IMR-90 (cell line): ENCODE data around the gene TXLNA. TPM values are rescaled to one million over a fixed set of nuclear protein-coding genes. Genes with fewer than 3 reads are reported as not detected.

Experiments used
- ATAC-seq: fragments of 200-7000 bp; cut with Tn5 transposase; 2 replicates; pipeline ENCODE4 v1.9.1; 2020; ENCODE audit warnings: low read depth, mild to moderate bottlenecking, moderate library complexity
- BruUV-seq: library from RNA; stranded (reverse); fragments of 400-500 nt; replicated peaks from 2 replicates; lab custom pipeline; 2021; lab: Mats Ljungman, UMichigan
- CTCF ChIA-PET: fragments of 300-600 bp; formaldehyde crosslinking; extraction: SDS; loops from one replicate; lab custom pipeline; 2021; ENCODE audit warnings: antibody characterized with exemption; lab: Yijun Ruan, JAX
- POLR2A ChIA-PET: fragments of 300-600 bp; sonication (Branson Sonifier 250); formaldehyde crosslinking; loops from one replicate; lab custom pipeline; 2022; ENCODE audit warnings: antibody characterized with exemption; ENCODE audit not compliant: unreplicated experiment; lab: Charles Lee
- DNase-seq: peaks from one replicate; pipeline ENCODE4 v3.0.0; 2013
- H2AFZ ChIP-seq: replicated peaks from 2 replicates; pipeline ENCODE3; 2013; ENCODE audit warnings: low read length, mild to moderate bottlenecking; ENCODE audit not compliant: poor library complexity
- H2AK5ac ChIP-seq: 2 replicates; pipeline ENCODE4 v1.6.1; 2013; ENCODE audit warnings: low read depth, low read length, inconsistent platforms
- H2AK9ac ChIP-seq: replicated peaks from 2 replicates; pipeline ENCODE3; 2013; ENCODE audit warnings: mild to moderate bottlenecking, low read depth, low read length, moderate library complexity; ENCODE audit not compliant: poor library complexity
- H2BK120ac ChIP-seq: 2 replicates; pipeline ENCODE4 v1.6.1; 2013; ENCODE audit warnings: low read depth, low read length, inconsistent platforms
- H2BK15ac ChIP-seq: 3 replicates; pipeline ENCODE4 v1.6.1; 2013; ENCODE audit warnings: low read depth, low read length, inconsistent platforms
- H2BK20ac ChIP-seq: 2 replicates; pipeline ENCODE4 v1.6.1; 2013; ENCODE audit warnings: low read depth, mild to moderate bottlenecking, inconsistent platforms, low read length, moderate library complexity
- H2BK5ac ChIP-seq: 2 replicates; pipeline ENCODE4 v1.6.1; 2013; ENCODE audit warnings: mild to moderate bottlenecking, low read depth, low read length, inconsistent platforms; ENCODE audit not compliant: poor library complexity, severe bottlenecking
- H3K14ac ChIP-seq: replicated peaks from 2 replicates; pipeline ENCODE4 v1.6.1; 2013; ENCODE audit warnings: low read depth, low read length, inconsistent platforms
- H3K18ac ChIP-seq: 2 replicates; pipeline ENCODE4 v1.6.1; 2013; ENCODE audit warnings: low read depth, low read length, control low read depth
- H3K23ac ChIP-seq: 2 replicates; pipeline ENCODE4 v1.6.1; 2013; ENCODE audit warnings: low read depth, low read length, inconsistent platforms
- H3K27ac ChIP-seq: 2 replicates; pipeline ENCODE4 v1.5.1; 2013; ENCODE audit warnings: mild to moderate bottlenecking, control low read depth, low read length; ENCODE audit not compliant: insufficient read depth
- H3K27me3 ChIP-seq: 2 replicates; pipeline ENCODE4 v1.6.1; 2013; ENCODE audit warnings: low read length; ENCODE audit not compliant: control insufficient read depth, insufficient read depth
- H3K36me3 ChIP-seq: 2 replicates; pipeline ENCODE4 v1.6.1; 2013; ENCODE audit warnings: low read length, mixed read lengths; ENCODE audit not compliant: control insufficient read depth, insufficient read depth
- H3K4ac ChIP-seq: 2 replicates; pipeline ENCODE4 v1.6.1; 2013; ENCODE audit warnings: low read depth, low read length, inconsistent platforms
- H3K4me1 ChIP-seq: 2 replicates; pipeline ENCODE4 v1.6.1; 2013; ENCODE audit warnings: low read length, mixed read lengths; ENCODE audit not compliant: control insufficient read depth, insufficient read depth
- H3K4me2 ChIP-seq: 2 replicates; pipeline ENCODE4 v1.6.1; 2013; ENCODE audit warnings: low read depth, mild to moderate bottlenecking, control low read depth, low read length, moderate library complexity
- H3K4me3 ChIP-seq: 2 replicates; pipeline ENCODE4 v1.5.1; 2013; ENCODE audit warnings: low read depth, mild to moderate bottlenecking, control low read depth, low read length, moderate library complexity; ENCODE audit not compliant: insufficient read depth
- H3K56ac ChIP-seq: 2 replicates; pipeline ENCODE4 v1.6.1; 2013; ENCODE audit warnings: low read length, inconsistent platforms; ENCODE audit not compliant: insufficient read depth; ENCODE audit errors: extremely low read depth
- H3K79me1 ChIP-seq, 2 experiments: 2 replicates each; pipeline ENCODE4 v1.6.1; 2013; ENCODE audit warnings: low read length in 2 of 2, inconsistent platforms in 1 of 2, low read depth in 1 of 2
- H3K9ac ChIP-seq: 2 replicates; pipeline ENCODE4 v1.6.1; 2013; ENCODE audit warnings: low read depth, low read length, control low read depth
- H3K9me1 ChIP-seq: 2 replicates; pipeline ENCODE4 v1.6.1; 2013; ENCODE audit warnings: low read length, inconsistent platforms; ENCODE audit not compliant: insufficient read depth
- H3K9me3 ChIP-seq: 2 replicates; pipeline ENCODE4 v1.6.1; 2013; ENCODE audit warnings: low read length; ENCODE audit not compliant: control insufficient read depth, insufficient read depth
- H4K20me1 ChIP-seq: 2 replicates; pipeline ENCODE4 v1.6.1; 2013; ENCODE audit warnings: low read length, inconsistent platforms; ENCODE audit not compliant: insufficient read depth
- H4K5ac ChIP-seq: 2 replicates; pipeline ENCODE4 v1.6.1; 2013; ENCODE audit warnings: mild to moderate bottlenecking, low read depth, low read length, control low read depth
- H4K8ac ChIP-seq, 2 experiments: 2 replicates each; pipeline ENCODE4 v1.6.1; 2013; ENCODE audit warnings: low read depth in 2 of 2, low read length in 2 of 2, control low read depth in 1 of 2, inconsistent platforms in 1 of 2
- H4K91ac ChIP-seq: 2 replicates; pipeline ENCODE4 v1.6.1; 2013; ENCODE audit warnings: low read depth, low read length, inconsistent platforms; ENCODE audit not compliant: insufficient read depth
- RAD21 ChIP-seq: IDR thresholded peaks from 2 replicates; pipeline ENCODE4 v1.6.1; 2012; ENCODE audit warnings: low read length, improper control_type of control experiment
- WGBS, 2 experiments: methylation state at CpG; one replicate each; pipeline versions ENCODE4 v1.1.5 to v1.1.7; 2013; ENCODE audit warnings: missing lambda C conversion rate in 2 of 2; ENCODE audit not compliant: insufficient read length in 1 of 2; ENCODE audit errors: extremely low coverage in 2 of 2; 5-methylcytosine and 5-hydroxymethylcytosine counted together
- dilution Hi-C: fragments of 300-500 bp; cut with HindIII; formaldehyde crosslinking; loops from one replicate; pipeline ENCODE4 v1.14.3; 2018; ENCODE audit warnings: low sequenced_read_pairs; ENCODE audit not compliant: unreplicated experiment
- in situ Hi-C: fragments of 300-500 bp; cut with MboI; formaldehyde crosslinking; loops from 3 replicates; pipeline ENCODE4 v1.14.3; 2019; ENCODE audit warnings: low sequenced_read_pairs, inconsistent platforms, mixed read lengths
- intact Hi-C: fragments of 100-400 bp; cut with micrococcal nuclease; formaldehyde crosslinking; loops from 2 replicates; pipeline ENCODE4 v1.10.0; 2022
- polyA plus RNA-seq, 3 experiments: library from polyadenylated mRNA; depleted of rRNA; stranded (reverse); fragments of >200 nt; gene quantifications; 2 replicates each; pipeline ENCODE4 v1.2.3, GENCODE V29; 2012; ENCODE audit warnings: low replicate concordance in 1 of 3
- total RNA-seq: library from RNA; depleted of rRNA; stranded (reverse); fragments of >200 nt; gene quantifications from 2 replicates; pipeline ENCODE4 v1.2.3, GENCODE V29; 2012

Gene TXLNA
- total and polyA plus RNA-seq, 2 of the 4 experiments (the other 2 are of a cell fraction), result 47.6 to 102 TPM

DNA sequence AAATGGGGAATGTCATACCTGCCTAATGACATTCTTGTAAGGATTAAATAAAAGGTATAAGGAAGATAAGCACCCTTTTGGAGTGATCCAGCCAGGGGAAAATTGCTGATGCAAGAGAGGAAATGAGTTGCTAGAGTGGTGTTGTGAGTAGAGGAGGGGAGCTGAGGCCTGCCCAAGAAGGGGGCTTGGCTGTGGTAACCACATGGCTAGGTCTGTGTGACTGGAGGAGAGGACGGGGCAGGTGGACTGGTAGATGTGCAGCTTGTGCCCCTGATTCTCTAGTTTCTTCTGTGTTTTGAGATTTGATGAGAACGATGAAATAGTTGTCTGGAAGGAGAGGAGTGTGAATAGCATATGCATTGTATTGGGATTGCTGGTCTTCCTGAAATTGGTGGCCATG lies 6.6 kb downstream of the TXLNA start:
- Histone ChIP-seq H3K9me1 (peaks cover 10% of the 10 kb centered on the region; the same call in 1 of the 2 replicates), H2AK9ac (no peak overlapping the region), H3K27ac (peak overlapping the region; percentile 77; the same call in 1 of the 2 replicates), H3K4me2 (no peak overlapping the region), H3K14ac (0 out of 2 replicates have a peak overlapping the region, but pooled peaks have one; percentile 23), H3K27me3 (no peaks in the 10 kb centered on the region), H3K79me1 (peaks cover 35 to 70% of the 10 kb centered on the region in 2 experiments), H3K56ac (no peak overlapping the region), H3K9me3 (no peaks in the 10 kb centered on the region), H2BK15ac (no peak overlapping the region), H3K23ac (peak overlapping the region; percentile 52; the same call in 1 of the 2 replicates), H3K4me3 (no peak overlapping the region), H3K9ac (no peak overlapping the region), H2BK120ac (peak overlapping the region; percentile 14; the same call in 1 of the 2 replicates), H4K5ac (no peak overlapping the region), H2BK5ac (peak overlapping the region; percentile 57), H2BK20ac (no peak overlapping the region), H3K18ac (no peak overlapping the region), H4K8ac (no peak overlapping the region; a peak in 1 of 4 replicates), H2AFZ (no peak overlapping the region), H4K20me1 (peaks cover 46% of the 10 kb centered on the region), H4K91ac (0 out of 2 replicates have a peak overlapping the region, but pooled peaks have one; percentile 15), H2AK5ac (no peak overlapping the region), H3K4me1 (peaks cover 20% of the 10 kb centered on the region), H3K36me3 (peaks cover 72% of the 10 kb centered on the region), H3K4ac (peak overlapping the region; percentile 60)
- CTCF ChIA-PET, result no interaction called here
- whole genome bisulfite sequencing, 2 experiments, result 84% methylated on average over 2 of the region's 2 CpGs; no CpG with 5 or more reads in 1 of the 2 experiments
- dilution Hi-C loops, result no loop called here
- no peak for TF ChIP-seq RAD21
- POLR2A ChIA-PET, result no interaction called here
- in situ Hi-C loops, result no loop called here
- ATAC-seq (no peak), DNase-seq (no peak)
- no TSS peak for BruUV-seq
- intact Hi-C loops, result no loop called here
